GM18517 (cell line): Measurements from ENCODE around the gene MAST4.

Experiments
- ATAC-seq: cut with Tn5 transposase; IDR thresholded peaks from one replicate; pipeline ENCODE4 v1.9.1; 2021; ENCODE audit warnings: mild to moderate bottlenecking, moderate library complexity; ENCODE audit not compliant: unreplicated experiment

The MAST4 gene

DNA sequence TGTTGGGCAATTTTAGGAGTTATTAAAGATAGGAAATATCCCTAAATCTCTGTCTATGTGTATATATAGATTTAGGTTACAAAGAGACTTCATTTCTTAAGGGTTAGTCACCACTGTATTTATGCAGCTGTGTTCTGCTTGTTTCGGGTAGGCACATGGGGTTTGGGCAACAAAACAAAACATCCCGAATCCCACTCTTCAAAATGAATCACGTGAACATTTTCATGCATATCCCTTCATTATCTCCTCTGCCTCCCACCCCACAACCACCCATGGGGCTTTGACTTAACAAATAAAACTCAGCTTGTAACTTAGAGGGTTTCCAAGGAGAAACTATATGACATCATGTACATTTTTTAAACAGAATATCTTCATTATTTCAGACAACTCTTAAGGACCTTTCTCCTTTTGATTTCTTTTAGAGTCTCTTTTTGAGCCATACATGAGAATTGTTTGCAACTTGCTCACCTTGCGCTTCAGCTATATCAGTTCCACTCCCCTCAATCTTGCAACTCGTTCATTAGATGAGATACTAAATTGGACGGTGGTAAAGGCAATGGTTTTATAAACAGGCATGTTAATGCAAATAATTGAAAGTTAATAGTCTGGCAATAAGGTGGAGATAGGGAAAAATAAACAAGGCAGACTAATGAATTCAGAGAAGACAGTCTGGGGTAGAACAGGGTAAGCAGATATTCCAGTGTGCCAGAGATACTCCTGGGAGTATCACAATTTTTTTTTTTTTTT, 463.7 kb downstream of the MAST4 start:
- ATAC-seq = no peak

DNA sequence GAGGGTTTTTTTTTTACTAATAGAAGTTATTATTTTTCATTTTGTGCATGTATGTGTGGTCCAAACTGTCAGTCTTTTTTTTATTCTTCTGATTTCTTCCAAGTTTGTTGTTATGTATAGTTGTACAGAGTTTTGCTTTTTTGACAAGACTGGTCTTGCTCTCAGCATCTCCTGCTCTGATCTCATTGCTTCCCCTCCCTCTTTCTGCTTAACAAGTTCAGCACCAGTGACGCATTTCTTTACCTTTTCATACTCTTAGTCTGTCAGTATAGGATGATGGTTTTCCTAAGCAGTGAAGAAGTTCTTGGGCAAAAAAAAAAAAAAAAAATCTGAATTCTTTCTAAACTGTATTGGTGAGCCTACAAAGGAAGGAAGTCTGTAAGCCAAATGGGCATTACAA, 465.3 kb downstream of the MAST4 start:
- no peak for ATAC-seq

DNA sequence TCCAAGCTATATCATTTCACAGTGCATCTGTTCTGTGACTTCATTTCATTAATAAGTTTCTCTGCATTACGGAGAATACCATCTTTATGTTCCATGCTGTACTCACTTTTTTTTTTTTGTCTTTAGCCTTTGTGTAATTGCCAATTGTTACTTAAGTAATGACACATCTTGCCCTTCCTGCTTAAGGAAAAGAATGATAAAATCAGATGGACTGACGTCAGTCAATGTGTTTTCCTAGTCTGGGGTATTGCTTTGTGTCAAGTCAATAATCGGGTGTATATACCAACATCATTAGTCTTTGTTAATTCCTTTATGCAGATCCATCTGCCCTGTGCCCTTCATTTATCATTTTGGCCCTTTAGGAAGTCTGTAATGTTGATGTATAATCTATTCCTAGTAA, 466.9 kb downstream of the MAST4 start:
- ATAC-seq = no peak

DNA sequence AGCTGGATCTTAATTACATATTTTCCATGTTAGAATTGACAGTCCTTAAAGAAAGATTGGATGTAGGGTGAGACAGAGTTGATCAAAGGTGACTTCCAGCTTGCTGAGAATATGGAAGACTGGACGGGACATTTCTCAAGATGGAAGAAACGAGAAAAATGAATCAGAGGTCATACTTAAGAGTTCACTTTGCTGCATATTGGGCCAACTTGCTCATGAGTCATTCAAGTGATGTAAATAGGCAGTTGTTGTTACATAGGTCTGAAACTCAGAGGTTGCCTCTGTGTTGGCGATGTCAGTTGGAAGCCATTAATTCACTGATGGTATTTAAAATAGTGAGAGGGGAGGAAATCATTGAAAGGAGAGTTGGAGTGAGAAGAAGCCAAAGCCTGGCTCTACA, 467.6 kb downstream of the MAST4 start:
- no peak for ATAC-seq

DNA sequence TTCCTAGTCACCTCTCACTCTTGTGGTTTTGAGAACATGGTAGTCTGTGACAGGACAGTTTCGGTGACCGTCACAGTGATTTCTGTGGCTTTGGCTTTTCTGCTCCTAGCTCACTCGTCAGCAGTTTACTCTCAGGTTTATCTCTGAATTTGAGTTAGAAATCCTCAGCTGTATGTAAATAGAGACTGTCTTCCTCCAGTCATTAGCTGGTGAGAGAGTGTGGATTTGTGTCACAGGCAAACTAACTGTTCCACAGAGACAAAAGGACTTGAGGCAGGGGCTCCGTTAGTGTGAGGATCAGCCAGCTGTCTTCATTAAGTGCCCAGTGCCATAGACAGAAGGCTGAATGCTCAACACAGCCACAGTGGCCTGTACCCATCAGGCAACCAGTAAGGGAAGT, 469.0 kb downstream of the MAST4 start:
- ATAC-seq = no peak

DNA sequence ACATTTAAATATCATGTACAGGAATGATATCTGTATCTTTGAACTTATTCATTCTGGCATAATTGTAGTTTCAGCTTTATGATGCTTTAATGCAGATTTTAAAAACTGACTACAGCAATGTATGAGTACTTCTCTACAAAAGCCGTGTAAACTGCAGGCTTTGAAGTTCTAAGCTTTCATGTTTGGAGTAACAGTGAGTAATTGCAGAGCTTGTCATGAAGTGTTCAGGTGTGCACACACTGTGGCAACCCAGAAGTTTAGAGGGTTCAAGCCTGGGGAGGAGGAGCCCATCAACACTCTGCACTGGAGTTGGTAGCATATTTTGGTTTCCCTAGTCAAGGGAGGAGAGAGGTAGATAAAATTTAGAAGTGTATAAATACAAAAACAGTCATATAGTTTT, 469.5 kb downstream of the MAST4 start:
- no peak for ATAC-seq

DNA sequence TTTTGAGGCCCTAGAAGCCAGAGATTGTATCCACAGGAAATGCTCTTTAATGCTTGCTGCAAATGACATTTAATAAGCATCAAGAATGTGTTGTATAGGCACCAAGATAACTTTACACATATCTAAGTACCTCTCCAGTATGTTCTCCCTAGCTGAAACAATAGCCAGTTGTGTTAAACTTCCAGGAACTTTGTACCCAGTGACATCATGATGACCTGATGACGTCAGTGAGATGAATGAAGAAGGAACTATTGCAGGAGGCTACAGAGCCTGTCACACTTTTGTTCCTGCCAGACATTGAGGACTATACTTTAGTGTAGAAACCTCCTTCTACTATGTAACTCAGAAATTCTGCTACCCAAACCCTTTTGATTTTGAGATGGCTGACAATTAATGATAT, 470.6 kb downstream of the MAST4 start:
- no peak for ATAC-seq

DNA sequence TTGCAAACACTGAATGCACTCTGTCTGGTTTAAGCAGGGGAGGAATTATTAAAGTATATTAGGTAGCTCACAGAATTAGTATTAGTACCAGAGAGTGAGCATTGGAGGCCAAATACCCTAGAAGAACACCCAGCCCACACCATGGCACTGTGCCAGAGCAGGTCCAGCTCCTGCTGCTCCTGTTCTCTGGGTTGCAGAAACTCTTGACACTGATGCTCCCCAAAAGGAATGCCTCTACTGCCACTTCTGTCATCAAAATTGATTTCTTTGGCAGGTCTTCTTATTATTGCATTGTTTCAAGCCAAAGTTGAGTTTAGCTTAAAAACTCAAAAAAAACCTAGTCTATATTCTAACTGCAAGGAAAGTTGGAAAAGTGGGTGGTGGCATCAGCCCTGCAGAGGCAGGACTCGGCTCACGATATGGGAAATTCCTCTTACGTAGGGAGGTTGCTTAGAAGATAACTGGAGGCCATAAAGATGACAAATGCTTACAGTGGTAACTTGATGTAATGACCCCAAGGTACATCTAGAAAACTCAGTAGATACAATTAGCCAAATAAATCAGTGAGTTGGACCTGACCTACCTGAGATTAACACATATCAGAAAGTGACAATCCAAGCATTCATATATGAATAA, 477.0 kb downstream of the MAST4 start:
- ATAC-seq = no peak

DNA sequence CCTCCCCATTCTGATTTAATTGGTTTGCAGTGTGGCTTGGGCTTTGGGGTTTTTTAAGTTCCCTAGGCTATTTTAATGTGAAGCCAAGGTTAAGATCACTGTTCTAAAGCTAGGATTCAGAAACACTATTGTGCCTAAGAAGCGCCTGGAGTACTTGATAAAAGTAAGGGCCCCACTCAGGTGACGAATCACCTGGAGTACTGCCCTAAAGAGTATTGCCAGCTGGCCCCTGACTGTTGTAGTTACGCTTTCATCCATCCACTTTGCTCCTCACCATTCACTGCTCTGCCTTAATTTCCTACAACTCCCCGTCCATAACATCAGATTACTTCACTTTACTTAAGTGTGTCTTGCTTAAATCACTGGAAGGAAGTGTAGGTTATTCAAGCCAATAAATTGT, 481.1 kb downstream of the MAST4 start:
- no peak for ATAC-seq

DNA sequence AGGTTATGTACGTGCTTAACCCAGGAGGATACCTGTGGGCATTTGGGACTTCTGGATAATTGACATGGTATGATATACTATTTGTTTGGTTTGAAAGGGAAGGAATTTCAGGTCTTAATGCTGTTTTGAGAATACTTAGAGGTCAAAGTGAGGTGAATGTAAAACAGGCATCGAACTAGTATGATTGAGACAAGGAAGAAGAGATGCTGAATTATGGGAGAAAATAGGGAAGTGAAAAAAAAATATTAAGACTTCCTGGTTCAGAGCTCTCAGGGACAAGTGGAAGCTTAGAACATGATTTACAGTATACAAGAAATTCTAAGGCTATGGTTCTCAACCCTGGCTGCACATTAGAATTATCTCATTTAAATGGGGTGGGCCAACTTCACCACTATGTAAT, 485.1 kb downstream of the MAST4 start:
- ATAC-seq = no peak

DNA sequence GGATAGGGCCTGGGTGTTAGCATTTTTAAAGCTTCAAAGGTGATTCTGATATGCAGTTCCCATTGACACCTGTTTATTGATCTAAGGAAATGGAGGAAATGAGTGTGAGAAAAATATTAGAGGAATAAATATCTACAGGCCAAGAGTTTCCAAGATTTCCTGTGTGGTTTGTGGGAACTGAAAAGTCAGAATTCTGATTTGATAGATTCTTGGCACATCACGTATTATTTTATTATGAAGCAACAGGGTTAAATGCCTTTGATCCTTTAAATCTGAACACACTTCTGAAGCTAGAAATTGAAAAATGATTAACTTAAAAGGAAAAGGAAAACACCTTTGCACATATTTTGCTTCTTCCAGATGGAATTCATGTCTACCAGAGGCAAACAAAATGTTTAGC, 486.7 kb downstream of the MAST4 start:
- ATAC-seq = no peak

DNA sequence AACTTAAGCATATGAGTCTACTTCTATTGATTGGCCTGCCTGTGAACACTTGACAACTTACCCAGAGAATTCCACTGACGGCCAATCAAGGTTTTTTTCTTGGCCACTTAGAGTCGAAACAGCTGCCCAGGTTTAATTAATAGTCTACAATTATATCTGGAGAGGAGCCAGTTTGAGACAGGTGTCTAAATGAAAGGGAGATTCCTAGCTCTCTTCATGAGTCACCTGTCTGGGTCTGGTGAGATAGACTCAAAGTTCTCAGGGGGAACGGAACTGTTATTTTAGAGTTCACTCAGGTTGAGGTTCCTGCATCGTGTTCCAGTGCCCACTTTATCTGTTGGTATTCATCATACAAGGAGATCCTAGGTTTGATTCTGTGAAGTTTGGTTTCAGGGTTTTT, 489.4 kb downstream of the MAST4 start:
- no peak for ATAC-seq

DNA sequence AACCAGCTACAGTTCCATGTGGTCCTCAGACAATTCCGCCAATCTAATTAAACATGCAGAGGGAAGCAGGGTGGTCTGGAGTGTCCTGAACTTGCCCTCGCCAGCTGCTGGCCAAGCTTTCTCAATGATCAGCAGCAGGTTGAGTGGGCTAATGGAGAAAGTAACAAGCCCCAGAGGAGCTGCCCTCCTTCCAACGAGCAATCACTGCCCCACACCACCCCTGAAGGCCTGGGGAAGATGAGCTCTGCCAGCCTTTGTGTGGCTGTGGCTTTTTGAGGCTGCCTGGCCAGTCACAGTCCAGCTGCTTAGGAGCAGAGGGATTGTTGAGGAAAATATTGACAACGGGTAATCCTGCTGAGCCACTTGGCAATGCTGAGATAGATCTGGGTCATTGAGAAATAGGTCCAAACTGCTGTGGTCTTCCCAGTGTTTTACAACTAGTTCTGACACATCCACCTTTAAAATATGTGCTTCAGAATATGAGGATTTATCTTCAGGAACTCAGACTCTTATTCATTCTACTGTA, 493.1 kb downstream of the MAST4 start:
- no peak for ATAC-seq

DNA sequence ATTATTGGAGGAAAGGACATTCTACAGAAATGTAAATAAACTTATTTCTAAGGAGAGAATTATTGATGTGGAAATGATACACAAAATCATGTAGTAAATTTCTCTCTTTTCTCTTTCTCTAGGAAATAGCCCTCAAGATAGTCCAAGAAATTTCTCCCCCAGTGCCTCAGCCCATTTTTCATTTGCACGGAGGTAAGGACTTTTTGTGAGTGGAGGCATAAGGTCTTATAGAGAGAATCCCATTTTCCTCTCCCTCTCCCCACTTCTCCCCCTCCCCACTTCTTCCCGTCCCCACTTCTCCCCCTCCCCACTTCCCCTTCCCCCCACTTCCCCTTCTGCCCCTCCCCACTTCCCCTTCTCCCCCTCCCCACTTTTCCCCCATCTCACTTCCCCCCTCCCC, 493.8 kb downstream of the MAST4 start:
- ATAC-seq = no peak

DNA sequence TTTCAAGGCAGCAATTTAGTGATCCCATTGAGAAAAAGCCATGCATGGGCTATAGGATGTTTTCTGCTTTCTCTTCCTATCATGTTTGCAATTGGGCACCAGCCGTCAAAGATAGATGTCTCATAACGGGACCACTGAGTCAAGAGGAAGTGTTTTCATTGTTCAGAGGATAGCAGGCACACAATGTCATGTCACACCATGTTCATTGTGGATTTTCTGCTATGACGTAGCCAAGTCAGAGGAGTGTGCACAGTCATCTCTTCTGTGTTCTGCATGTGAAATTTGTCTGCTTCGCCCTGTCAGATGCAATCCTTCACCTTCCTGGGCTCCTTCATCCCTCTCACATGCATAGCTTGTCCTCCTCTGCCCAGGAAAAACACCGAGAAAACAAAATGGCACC, 494.4 kb downstream of the MAST4 start:
- ATAC-seq = no peak

DNA sequence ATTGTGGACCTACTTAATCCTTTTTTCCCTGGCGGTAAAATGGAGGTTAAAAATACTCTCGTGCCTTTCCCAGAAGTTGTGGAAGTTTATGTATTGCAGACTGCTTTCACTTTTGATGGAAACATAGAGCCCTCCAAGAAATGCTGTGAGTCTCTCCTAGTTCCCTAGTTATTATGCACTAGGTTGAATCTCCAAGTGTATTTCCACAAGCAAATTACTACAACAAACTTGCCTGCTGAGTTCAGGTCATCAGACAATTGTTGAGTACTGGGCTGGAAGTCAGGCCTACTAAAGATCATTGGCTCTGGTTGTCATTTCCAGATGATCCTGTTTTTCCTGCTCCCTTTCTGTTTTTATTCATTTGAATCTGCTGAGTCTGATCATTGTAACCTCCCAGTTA, 496.3 kb downstream of the MAST4 start:
- ATAC-seq = no peak

DNA sequence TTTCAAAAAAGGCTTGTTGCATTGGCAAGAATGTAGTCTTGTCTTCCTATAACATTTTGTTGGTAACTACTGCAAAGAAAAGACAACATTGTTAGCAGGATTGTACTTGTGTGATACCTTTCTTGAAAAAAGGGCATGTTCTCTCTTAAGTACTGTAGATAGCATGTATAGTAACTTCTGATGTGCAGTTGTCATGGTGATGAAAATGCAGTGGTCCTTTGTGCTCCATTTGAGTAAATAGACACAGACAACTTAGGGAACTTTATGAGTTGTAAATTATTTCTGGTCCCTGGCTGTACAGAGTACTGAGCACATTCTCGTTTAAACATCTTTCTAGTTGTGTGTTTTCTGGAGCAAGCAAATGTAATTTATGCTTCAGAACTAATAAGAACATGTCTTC, 497.1 kb downstream of the MAST4 start:
- ATAC-seq = no peak

DNA sequence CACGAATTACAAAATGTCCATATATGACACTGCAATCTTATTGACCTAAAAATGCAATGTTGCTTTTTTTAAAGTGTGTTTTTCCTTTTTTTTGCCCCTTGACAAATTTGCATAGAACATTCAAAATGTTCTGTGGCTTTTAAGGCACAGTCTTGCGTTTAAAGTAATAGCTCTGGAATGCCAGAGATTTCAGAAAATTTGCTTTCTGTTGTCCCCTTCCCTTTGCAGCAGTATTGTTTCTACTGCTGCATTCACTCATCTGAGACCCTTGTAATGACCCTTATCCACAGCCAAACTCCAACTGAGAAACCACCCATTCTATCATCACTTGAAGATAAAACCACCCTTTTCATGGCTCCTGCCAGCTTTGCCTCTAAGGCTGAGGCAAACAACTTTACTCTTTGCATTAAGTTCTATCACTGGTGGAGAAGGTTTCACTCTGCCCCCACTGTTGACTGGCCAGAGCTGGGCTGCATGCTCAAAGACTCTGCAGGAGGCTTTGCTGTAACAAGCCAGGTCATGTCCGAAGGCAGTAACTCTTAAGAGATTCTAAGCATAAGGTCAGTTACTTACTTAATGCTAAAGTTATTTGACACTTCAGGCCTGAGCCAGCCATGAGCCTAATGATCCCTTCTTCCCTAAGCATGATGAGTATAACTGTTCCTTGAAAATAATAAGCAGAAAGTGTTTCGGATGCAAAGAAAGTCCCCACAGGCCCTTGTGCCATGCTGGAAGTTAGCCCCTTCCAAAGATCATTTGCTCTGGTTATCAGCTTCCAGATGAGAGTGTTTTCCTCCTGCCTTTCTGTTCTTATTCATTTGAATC, 498.5 kb downstream of the MAST4 start:
- no peak for ATAC-seq

DNA sequence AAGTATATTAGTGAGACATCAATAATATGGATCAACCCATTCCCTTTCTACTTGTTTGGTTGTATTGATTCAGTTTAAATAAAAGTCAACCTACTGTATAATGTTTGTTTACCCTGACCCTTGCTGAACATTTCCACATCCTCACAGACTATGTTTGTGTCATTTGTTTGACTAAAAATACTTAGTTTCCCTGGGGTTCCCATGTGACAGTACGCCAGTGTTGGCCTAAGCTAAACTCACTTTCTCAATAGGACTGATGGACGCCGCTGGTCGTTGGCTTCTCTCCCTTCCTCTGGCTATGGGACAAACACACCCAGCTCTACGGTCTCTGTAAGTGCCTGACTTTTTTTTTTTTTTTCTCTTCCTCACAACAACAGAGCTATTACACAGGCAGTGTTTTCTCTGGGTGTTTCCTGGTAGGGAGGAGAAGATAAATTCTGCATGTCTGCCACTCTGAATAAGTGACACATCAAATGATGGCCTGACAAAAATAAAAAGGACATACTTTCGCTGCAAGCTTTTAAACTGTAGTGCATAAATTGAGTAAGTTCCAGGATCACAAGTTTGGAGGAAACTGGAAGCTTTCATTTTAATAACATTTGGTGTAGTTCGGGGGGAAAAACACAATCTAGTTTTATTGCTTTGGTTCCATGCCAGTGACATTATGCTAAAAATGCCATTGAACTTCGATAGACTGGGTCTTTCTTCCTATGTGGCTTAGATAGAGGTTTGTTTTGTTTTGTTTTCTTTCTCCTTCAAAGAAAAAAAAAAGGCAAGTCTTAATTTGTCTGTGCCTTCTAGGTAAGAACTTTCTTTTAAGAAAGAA, 499.4 kb downstream of the MAST4 start:
- ATAC-seq = no peak

DNA sequence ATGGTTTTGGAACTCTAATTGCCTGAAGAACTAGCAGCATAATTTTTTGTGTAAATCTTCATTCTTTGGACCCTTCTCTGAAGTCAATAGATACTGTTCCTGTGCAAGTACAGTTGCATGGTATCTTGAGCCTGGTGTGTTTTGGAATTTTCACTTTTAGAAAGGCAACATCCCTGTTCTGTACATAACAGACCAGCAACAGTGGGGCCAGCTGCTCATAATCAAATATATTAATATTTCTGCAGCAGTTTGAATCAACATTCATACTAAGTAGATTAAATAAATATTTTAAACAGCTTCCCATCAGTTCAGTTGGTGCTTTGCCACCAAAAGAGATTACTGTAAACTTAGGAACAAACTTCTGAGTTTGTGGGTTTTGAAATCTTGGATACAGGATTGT, 502.5 kb downstream of the MAST4 start:
- ATAC-seq = no peak

DNA sequence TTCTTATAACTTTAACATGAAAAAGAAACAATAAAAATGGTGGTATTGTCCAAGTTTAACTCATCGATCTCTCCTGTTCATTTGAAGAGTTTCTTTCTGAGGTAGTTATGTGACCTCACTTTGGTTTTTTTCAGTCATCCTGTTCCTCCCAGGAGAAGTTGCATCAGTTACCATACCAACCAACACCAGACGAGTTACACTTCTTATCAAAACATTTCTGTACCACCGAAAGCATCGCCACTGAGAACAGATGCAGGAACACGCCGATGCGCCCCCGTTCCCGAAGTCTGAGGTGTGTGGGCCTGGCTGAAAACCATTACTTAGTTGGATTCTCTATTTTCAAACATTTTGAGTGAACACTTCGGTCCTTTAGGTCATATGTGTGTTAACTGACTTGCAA, 504.1 kb downstream of the MAST4 start:
- ATAC-seq = no peak
